Ovary (tissue), 9 donors: Measurements from ENCODE around the gene SMIM44. TPM values are rescaled to one million over a fixed set of nuclear protein-coding genes. Genes with fewer than 3 reads are reported as not detected.

ENCODE experiments used
- DNase-seq, 5 donors: peaks; one replicate each; pipeline ENCODE4 v3.0.0-alpha.2; 2019 to 2020
- H3K27ac ChIP-seq, 2 donors: fragments of 200-600 bp; one replicate each; pipeline versions ENCODE4 v1.5.1 to v1.8.0; 2019 to 2022
- H3K27me3 ChIP-seq: fragments of 200-600 bp; one replicate; pipeline ENCODE4 v1.8.0; 2022
- H3K36me3 ChIP-seq: fragments of 200-600 bp; sonication (generic); one replicate; pipeline ENCODE4 v1.5.1; 2019
- H3K4me1 ChIP-seq: one replicate; pipeline ENCODE4 v1.8.1; 2013; ENCODE audit warnings: mild to moderate bottlenecking, moderate library complexity; ENCODE audit not compliant: insufficient read depth
- H3K4me3 ChIP-seq: fragments of 200-600 bp; sonication (generic); one replicate; pipeline ENCODE4 v1.5.1; 2017
- H3K9me3 ChIP-seq, 2 donors: fragments of 200-600 bp in 1 of 2; sonication (generic) in 1 of 2; one replicate each; pipeline versions ENCODE4 v1.5.1 to v1.8.1; 2013 to 2019; ENCODE audit warnings: mild to moderate bottlenecking in 1 of 2, moderate library complexity in 1 of 2
- EP300 ChIP-seq: sonication (generic); formaldehyde crosslinking; IDR thresholded peaks from one replicate; pipeline ENCODE4 v1.6.1; 2017; ENCODE audit warnings: antibody characterized with exemption
- POLR2A ChIP-seq: fragments of 450-650 bp; IDR thresholded peaks from one replicate; pipeline ENCODE4 v1.6.1; 2017; ENCODE audit warnings: antibody characterized with exemption, mild to moderate bottlenecking, moderate library complexity
- WGBS, 3 donors: extraction: QIAGEN DNeasy Blood & Tissue Kit in 1 of 3; methylation state at CpG; one replicate each; pipeline versions ENCODE4 v1.1.5 to v1.1.7; 2013 to 2017; 5-methylcytosine and 5-hydroxymethylcytosine counted together
- intact Hi-C, 4 donors: fragments of 100-400 bp; cut with DNase I; formaldehyde crosslinking; loops; one replicate each; pipeline versions ENCODE4 v1.11.0 to v1.15.1; 2022 to 2023
- polyA plus RNA-seq, 2 donors: library from polyadenylated mRNA; stranded (reverse); fragments of 200-250 nt in 1 of 2; fragments of 350-450 nt in 1 of 2; fragmentation: Illumina TruSeq in 1 of 2; extraction: RNeasy Lipid Tissue Mini Kit (QIAGEN cat#74804) in 1 of 2; gene quantifications; one replicate each; pipeline ENCODE4 v1.2.3, GENCODE V29; 2013 to 2014
- total RNA-seq, 7 donors: library from RNA; depleted of rRNA in 2 of 7; stranded (reverse); fragments of >200 nt in 2 of 7; fragmentation: NEBNext Ultra II Directional in 3 of 7; extraction: Animal tissue kit (Norgen Biotek cat#: 25700) in 3 of 7; gene quantifications; one replicate each; pipeline versions ENCODE4 v1.1.0 to v1.2.4, GENCODE V29; 2016 to 2023
- TF ChIP-seq, protein P1 (sequence below), 3 donors: fragments of 450-650 bp in 2 of 3; fragments of 200-600 bp in 1 of 3; IDR thresholded peaks; one replicate each; pipeline versions ENCODE4 v1.5.1 to v1.8.0; 2016 to 2022; ENCODE audit warnings: antibody characterized with exemption in 3 of 3, mild to moderate bottlenecking in 1 of 3
- donor health status: DM: no; HTN: no; CAD: no; lungs with moderate emphysema.
- donor health status: DM: no; HTN: no; CAD: no.
- donor health status: Bipolar disorder and iron deficiency.
- donor health status: DM: yes; HTN: yes; CAD: no.
- donor health status: DM: no; HTN: no; CAD: no.
- donor health status: DM: yes; HTN: yes; CAD: no.

The SMIM44 gene
- total and polyA plus RNA-seq, 9 donors, result 0.92 TPM; not detected in 8

- TF ChIP-seq EP300, result no peak
- TF ChIP-seq POLR2A, result no peak
- TF ChIP-seq, protein P1, sequence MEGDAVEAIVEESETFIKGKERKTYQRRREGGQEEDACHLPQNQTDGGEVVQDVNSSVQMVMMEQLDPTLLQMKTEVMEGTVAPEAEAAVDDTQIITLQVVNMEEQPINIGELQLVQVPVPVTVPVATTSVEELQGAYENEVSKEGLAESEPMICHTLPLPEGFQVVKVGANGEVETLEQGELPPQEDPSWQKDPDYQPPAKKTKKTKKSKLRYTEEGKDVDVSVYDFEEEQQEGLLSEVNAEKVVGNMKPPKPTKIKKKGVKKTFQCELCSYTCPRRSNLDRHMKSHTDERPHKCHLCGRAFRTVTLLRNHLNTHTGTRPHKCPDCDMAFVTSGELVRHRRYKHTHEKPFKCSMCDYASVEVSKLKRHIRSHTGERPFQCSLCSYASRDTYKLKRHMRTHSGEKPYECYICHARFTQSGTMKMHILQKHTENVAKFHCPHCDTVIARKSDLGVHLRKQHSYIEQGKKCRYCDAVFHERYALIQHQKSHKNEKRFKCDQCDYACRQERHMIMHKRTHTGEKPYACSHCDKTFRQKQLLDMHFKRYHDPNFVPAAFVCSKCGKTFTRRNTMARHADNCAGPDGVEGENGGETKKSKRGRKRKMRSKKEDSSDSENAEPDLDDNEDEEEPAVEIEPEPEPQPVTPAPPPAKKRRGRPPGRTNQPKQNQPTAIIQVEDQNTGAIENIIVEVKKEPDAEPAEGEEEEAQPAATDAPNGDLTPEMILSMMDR (IDR thresholded peaks at IDR 0.05), result no peak
- peak in 1 of 5 donors; percentile 59 for DNase-seq
- Histone ChIP-seq H3K4me1 (peaks cover 36% of the 10 kb centered on the region), H3K27me3 (no peaks in the 10 kb centered on the region), H3K36me3 (no peaks in the 10 kb centered on the region), H3K9me3 (no peaks in the 10 kb centered on the region), H3K4me3 (no peak overlapping the region), H3K27ac (peak overlapping the region; percentile 92 to 95)
- intact Hi-C loops, result no loop called here
- WGBS, 3 donors, result 20 to 26% (median 21%) methylated on average over 19 of the region's 19 CpGs
Measured at GRCh38 chr19:3458229-3459088, 24.8 kb downstream of the SMIM44 start.

- H3K4me1 ChIP-seq, result peaks cover 34% of the 10 kb centered on the region
- no peaks in the 10 kb centered on the region for H3K27me3 ChIP-seq
- no peaks in the 10 kb centered on the region for H3K9me3 ChIP-seq
- H3K27ac ChIP-seq, result peak overlapping the region; percentile 92 to 95
- no peaks in the 10 kb centered on the region for H3K36me3 ChIP-seq
- intact Hi-C loops, result no loop called here
- DNase-seq, result no peak
- WGBS, 3 donors, result 7 to 16% (median 15%) methylated on average over 21 to 22 of the region's 22 CpGs
- no peak for TF ChIP-seq EP300
- TF ChIP-seq POLR2A, result no peak
- TF ChIP-seq, protein P1 (IDR thresholded peaks at IDR 0.05), result no peak
- no peak overlapping the region for H3K4me3 ChIP-seq
Measured at GRCh38 chr19:3457528-3458228, 25.6 kb downstream of the SMIM44 start.

DNA sequence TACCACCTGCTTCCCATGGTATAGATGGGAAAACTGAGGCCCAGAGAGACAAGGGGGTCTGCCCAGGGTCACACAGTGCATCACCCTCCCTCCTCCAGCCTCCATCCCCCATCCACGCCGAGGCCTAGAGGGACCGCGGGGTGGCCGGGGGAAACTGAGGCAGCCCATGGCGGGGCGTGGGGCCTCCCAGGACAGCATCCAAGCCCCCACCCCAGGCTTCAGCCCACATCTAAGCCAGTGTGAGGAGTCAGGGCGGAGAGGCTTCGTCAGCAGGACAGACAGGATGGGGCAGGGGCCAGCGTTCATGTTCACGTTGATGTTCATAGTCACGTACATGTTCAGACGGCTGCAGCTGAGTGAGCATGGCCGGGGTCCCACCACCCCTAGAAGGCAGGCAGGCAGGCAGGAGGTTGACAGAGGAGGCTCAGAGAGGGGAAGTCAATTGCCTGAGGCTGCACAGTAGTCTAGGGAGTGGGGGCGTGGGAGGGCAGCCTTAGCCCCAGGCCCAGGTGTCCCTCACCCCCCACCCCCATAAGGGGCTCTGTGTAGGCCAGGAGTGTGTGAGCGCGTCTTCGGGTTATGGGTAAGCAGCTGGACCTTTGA lies 26.2 kb downstream of the SMIM44 start:
- H3K4me1 ChIP-seq, result peaks cover 34% of the 10 kb centered on the region
- no peaks in the 10 kb centered on the region for H3K27me3 ChIP-seq
- TF ChIP-seq EP300 (no peak), POLR2A (no peak)
- TF ChIP-seq, protein P1 (IDR thresholded peaks at IDR 0.05), result no peak
- intact Hi-C loops, result no loop called here
- no peaks in the 10 kb centered on the region for H3K9me3 ChIP-seq
- no peak overlapping the region for H3K4me3 ChIP-seq
- H3K27ac ChIP-seq, result peak overlapping the region; percentile 92 to 95
- no peaks in the 10 kb centered on the region for H3K36me3 ChIP-seq
- no peak for DNase-seq
- 48 to 57% (median 54%) methylated on average over 18 of the region's 18 CpGs for WGBS, 3 donors

DNA sequence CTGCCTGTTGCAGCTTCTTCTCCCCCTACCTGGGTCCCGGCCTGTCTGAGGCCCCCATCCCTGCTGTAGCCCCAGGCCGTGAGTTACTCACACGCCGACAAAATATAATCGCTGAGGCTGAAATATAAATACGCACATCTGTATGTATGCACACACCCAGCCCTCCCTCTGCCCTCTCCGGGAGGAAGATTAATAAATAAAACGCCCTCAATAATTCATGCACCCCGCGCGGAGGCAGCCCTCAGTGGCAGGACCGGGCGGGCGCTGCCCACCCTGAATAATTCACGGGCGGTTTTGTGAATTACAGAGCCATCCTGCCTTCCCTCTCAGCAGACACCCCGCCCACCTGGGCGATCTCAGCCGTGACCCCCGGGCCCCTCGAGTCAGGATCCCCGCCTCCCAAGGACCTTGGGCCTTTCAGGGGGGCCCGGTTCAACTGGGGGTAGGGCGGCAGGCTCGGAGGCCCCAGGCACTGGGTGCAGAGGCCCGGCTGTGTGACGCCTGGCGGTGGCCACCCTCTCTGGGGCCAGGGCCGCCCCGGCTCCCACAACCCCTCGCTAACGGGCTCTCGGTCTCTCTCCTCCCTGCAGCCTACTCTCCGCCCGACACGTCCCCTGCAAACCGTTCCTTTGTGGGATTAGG lies 27.2 kb downstream of the SMIM44 start:
- Histone ChIP-seq H3K9me3 (no peaks in the 10 kb centered on the region), H3K27me3 (no peaks in the 10 kb centered on the region), H3K36me3 (no peaks in the 10 kb centered on the region), H3K4me1 (peaks cover 35% of the 10 kb centered on the region), H3K27ac (peak overlapping the region in 1 of 2 donors; percentile 95), H3K4me3 (no peak overlapping the region)
- no peak for DNase-seq
- TF ChIP-seq POLR2A, result no peak
- TF ChIP-seq, protein P1 (IDR thresholded peaks at IDR 0.05), result no peak
- TF ChIP-seq EP300, result no peak
- WGBS, 3 donors, result 74 to 81% (median 79%) methylated on average over 33 to 37 of the region's 37 CpGs
- intact Hi-C loops, result no loop called here
